Measurements from ENCODE around the gene F8.
"Not testable (repeated sequence)": the region's sequence is repeated elsewhere in the genome, so short reads cannot be mapped to it uniquely, and the experiment has no call there.

F8 gene

DNA sequence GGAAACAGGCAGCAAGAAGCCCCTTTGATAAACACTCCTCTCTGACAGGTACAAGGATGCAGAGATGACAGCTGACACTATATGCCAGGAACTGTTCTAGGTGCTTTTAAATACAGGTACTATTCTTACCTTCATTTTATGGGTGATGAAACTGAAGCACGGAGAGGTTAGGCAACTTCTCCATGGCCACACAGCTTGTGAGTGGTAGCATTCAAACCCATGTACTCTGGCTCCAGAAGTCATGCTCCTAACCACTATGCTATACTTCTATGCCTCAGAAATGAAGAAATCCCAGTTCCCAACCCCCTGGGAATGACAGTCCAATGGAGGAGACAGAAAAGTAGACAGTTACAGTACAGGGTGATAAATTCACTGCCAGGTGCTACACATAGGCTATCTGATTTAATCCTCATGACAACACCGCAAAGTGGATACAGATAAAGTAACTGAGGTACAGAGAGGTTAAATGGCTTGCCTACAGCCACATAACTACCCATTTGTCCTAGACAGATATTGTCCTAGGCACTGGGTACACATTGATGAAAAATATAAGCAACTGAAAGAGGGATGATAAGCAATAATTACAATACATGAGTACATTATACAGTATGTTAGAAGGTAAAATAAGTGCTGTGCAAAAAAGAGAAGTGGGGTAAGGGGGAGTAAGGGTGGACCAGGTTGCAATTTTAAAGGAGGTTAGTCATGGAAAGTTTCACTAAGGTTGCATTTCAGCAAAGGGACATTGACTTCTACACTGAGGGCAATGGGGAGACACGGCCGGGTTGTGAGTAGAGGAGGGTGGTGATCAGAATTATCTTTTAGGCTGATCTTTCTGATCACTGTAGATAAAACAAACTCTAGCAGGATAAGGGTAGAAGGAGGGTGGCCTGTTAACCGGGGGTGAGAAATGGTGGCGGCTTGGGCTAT lies 1.6 kb upstream of the F8 start:
- no peak for DNase-seq
- Mint-ChIP-seq H3K27me3 (peaks cover 15% of the 10 kb centered on the region), H3K27ac (peak overlapping the region; percentile 9), H3K36me3 (no peaks in the 10 kb centered on the region), H3K9me3 (no peaks in the 10 kb centered on the region), H3K4me1 (peaks cover 17% of the 10 kb centered on the region), H3K4me3 (no peak overlapping the region)
- CTCF ChIA-PET = no interaction called here

DNA sequence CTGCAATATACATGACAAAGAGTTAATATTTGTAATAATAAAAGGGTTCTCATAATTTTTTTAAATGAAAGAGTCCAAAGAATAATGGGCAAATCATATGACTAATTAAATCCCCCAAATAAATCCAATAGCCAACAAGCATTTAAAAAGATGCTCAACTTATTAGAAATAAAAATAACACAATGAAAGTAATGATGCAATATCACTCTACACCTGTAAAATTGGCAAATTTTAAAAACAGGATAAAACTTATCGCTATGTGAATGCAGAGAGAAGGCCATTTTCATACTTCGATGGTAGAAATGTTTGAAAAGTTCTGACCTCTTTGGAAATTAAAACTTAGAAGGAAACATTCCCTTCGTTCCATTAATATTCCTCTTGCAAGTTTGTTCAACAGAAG lies 1.9 kb downstream of the F8 start:
- Mint-ChIP-seq H3K9me3 (no peaks in the 10 kb centered on the region), H3K27ac (no peak overlapping the region), H3K4me3 (no peak overlapping the region), H3K36me3 (no peaks in the 10 kb centered on the region), H3K4me1 (no peaks in the 10 kb centered on the region), H3K27me3 (peaks cover 12% of the 10 kb centered on the region)
- no peak for DNase-seq
- CTCF ChIA-PET = no interaction called here

DNA sequence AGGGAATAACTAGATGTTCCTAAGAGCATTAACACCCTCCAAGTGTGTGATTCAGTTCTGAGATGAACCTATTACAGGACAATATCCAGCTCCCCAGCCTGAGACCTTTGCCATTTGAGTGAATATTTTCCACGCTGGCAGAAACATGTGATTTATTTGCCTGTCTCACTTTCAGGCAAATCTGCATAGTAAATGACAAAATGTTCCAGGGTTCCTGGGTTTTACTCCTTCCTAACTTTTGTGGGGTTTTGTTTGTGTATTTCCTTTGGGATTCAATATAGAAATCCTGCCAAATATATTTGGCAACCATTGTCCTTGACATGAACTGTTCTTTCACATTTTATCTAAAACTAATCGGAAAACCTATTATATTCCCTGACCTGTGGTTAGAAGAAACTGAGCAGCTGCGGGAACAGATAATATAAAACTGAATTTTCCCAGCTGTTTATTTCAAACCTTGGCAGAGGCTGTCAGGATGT lies 12.5 kb downstream of the F8 start:
- no peak for DNase-seq
- peaks cover 1% of the 10 kb centered on the region for H3K36me3 Mint-ChIP-seq
- H3K4me3 Mint-ChIP-seq = no peak overlapping the region
- no peaks in the 10 kb centered on the region for H3K4me1 Mint-ChIP-seq
- no peaks in the 10 kb centered on the region for H3K27me3 Mint-ChIP-seq
- CTCF ChIA-PET = no interaction called here
- H3K9me3 Mint-ChIP-seq = no peaks in the 10 kb centered on the region
- no peak overlapping the region for H3K27ac Mint-ChIP-seq

DNA sequence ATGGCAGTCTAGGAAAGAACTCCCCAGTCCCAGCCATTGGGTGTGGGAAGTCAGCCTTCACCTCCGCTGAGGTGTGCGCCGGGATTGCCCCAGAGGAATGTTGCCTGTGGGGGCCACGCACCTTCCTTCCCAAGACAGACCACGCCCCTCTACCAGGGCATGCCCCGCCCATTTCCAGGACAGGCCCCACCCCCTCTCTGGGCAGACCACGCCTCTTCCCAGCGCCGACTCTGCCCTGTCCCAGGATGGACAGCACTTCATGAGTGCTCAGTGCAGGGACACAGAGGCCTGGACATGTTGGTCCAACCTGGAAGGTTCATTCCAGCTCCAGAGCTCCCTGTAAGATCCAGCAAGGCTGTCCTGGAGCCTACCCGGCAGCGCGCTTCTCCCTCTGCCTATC lies 13.9 kb downstream of the F8 start:
- H3K27ac Mint-ChIP-seq, DNase-seq, H3K27me3 Mint-ChIP-seq, H3K4me3 Mint-ChIP-seq, H3K4me1 Mint-ChIP-seq, H3K36me3 Mint-ChIP-seq, CTCF ChIA-PET, H3K9me3 Mint-ChIP-seq: not testable (repeated sequence)

GRCh38 chrX:155006913-155007671 lies 15.4 kb downstream of the F8 start:
- CTCF ChIA-PET, H3K9me3 Mint-ChIP-seq, H3K27ac Mint-ChIP-seq, DNase-seq, H3K27me3 Mint-ChIP-seq, H3K36me3 Mint-ChIP-seq, H3K4me1 Mint-ChIP-seq, H3K4me3 Mint-ChIP-seq: not testable (repeated sequence)

GRCh38 chrX:155006379-155006778 lies 16.1 kb downstream of the F8 start:
- H3K36me3 Mint-ChIP-seq, H3K4me1 Mint-ChIP-seq, H3K27me3 Mint-ChIP-seq, H3K4me3 Mint-ChIP-seq, DNase-seq, H3K9me3 Mint-ChIP-seq, H3K27ac Mint-ChIP-seq, CTCF ChIA-PET: not testable (repeated sequence)

DNA sequence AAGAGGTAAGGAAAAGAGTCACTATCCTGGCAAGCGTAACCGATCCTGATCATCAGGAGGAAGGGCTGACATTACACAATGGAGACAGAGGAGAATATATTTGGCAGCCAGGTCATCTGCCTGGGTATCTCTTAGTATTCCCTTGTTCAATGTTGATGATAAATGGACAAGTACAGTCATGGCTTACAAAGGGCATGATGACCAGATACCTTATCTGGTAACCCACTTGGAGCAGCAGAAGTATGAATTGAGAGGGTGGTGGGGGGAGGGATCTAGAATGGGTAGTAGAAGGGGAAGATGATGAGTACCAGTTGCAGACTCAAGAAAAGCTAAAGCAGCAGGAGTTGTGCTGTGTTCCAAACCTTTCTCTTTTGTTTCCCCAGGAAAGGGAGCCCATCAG lies 17.3 kb downstream of the F8 start:
- Mint-ChIP-seq H3K27ac (no peak overlapping the region), H3K27me3 (no peaks in the 10 kb centered on the region), H3K9me3 (no peaks in the 10 kb centered on the region), H3K36me3 (no peaks in the 10 kb centered on the region), H3K4me3 (no peak overlapping the region), H3K4me1 (peaks cover 2% of the 10 kb centered on the region)
- DNase-seq = no peak
- CTCF ChIA-PET = no interaction called here

DNA sequence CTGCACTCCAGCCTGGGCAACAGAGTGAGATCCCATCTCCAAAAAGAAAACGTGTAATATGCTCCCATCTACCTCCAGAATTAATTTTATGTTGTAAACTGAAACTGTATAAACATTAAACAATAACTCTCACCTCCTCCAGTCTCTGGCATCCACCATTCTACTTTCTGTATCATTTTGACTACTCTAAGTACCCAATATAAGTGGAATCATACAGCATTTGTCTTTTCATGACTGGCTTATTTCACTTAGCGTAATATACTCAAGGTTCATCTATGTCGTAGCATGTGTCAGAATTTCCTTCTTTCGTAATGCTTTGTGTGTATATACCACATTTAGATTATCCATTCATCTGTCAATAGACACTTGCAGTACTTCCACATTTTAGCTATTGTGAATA lies 20.6 kb downstream of the F8 start:
- no peak for DNase-seq
- no peaks in the 10 kb centered on the region for H3K9me3 Mint-ChIP-seq
- peaks cover 3% of the 10 kb centered on the region for H3K27me3 Mint-ChIP-seq
- H3K4me3 Mint-ChIP-seq = no peak overlapping the region
- H3K27ac Mint-ChIP-seq = no peak overlapping the region
- H3K36me3 Mint-ChIP-seq = no peaks in the 10 kb centered on the region
- CTCF ChIA-PET = no interaction called here
- H3K4me1 Mint-ChIP-seq = peaks cover 2% of the 10 kb centered on the region

DNA sequence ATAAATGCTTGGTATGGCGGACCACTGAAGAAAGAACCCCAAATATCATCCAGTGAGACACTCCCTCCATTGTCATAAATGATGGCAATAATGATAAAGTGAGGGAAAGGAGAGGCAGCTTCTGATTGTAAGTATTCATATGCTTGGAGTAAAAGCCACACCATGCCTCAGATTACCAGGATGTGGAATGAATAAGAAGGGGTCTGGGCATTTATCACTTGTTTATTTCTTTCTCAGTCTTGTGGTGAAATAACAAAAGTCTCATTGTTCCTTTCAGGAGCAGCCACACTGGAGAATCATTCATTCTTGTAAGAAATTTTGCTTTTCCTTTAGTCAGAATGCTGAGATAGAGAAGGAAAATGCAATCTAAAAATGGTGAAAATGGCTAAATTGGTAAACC lies 21.7 kb downstream of the F8 start:
- no peaks in the 10 kb centered on the region for H3K36me3 Mint-ChIP-seq
- H3K4me1 Mint-ChIP-seq = peaks cover 2% of the 10 kb centered on the region
- no peak for DNase-seq
- H3K27me3 Mint-ChIP-seq = peaks cover 3% of the 10 kb centered on the region
- no peak overlapping the region for H3K4me3 Mint-ChIP-seq
- CTCF ChIA-PET = no interaction called here
- no peaks in the 10 kb centered on the region for H3K9me3 Mint-ChIP-seq
- no peak overlapping the region for H3K27ac Mint-ChIP-seq

GRCh38 chrX:154998204-154998880 lies 24.2 kb downstream of the F8 start:
- no peak for DNase-seq
- Mint-ChIP-seq H3K36me3 (no peaks in the 10 kb centered on the region), H3K27me3 (peaks cover 3% of the 10 kb centered on the region), H3K4me1 (peaks cover 2% of the 10 kb centered on the region), H3K4me3 (no peak overlapping the region), H3K27ac (no peak overlapping the region), H3K9me3 (no peaks in the 10 kb centered on the region)
- CTCF ChIA-PET = no interaction called here

GRCh38 chrX:154991476-154991875 lies 31.0 kb downstream of the F8 start:
- no peaks in the 10 kb centered on the region for H3K36me3 Mint-ChIP-seq
- peaks cover 4% of the 10 kb centered on the region for H3K27me3 Mint-ChIP-seq
- no peaks in the 10 kb centered on the region for H3K9me3 Mint-ChIP-seq
- no peaks in the 10 kb centered on the region for H3K4me1 Mint-ChIP-seq
- CTCF ChIA-PET = no interaction called here
- DNase-seq = no peak
- H3K27ac Mint-ChIP-seq = no peak overlapping the region
- H3K4me3 Mint-ChIP-seq = no peak overlapping the region

DNA sequence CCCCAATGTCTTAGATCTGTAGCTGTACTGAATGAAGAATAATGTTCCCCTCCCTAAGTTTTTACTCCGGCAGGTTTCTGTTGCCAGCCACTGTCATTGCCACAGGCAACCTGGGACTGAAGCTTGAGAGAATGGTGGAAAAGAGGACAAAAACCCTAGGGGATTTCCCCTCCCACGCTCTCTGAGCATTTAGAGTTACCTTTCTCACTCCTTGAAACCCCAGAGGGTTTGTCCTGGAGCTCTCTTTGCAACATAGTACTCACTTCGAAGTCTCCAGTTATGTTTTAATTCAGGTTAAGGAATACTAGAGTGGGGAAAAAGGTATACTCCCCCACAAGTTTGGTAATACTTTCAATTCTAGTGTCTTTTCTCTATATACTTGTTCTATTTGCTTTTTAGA lies 31.5 kb downstream of the F8 start:
- no peak for DNase-seq
- no peaks in the 10 kb centered on the region for H3K36me3 Mint-ChIP-seq
- no peaks in the 10 kb centered on the region for H3K9me3 Mint-ChIP-seq
- no peak overlapping the region for H3K4me3 Mint-ChIP-seq
- no peak overlapping the region for H3K27ac Mint-ChIP-seq
- CTCF ChIA-PET = interaction anchor here (0.7 kb wide), 1 partner anchor 66 kb away, joined by 3 read pairs; no protein-coding TSS in a partner anchor
- peaks cover 4% of the 10 kb centered on the region for H3K27me3 Mint-ChIP-seq
- H3K4me1 Mint-ChIP-seq = no peaks in the 10 kb centered on the region

- Mint-ChIP-seq H3K27me3 (peaks cover 4% of the 10 kb centered on the region), H3K4me3 (no peak overlapping the region), H3K36me3 (no peaks in the 10 kb centered on the region), H3K4me1 (no peaks in the 10 kb centered on the region), H3K9me3 (no peaks in the 10 kb centered on the region), H3K27ac (no peak overlapping the region)
- DNase-seq = no peak
- CTCF ChIA-PET = interaction anchor here (0.7 kb wide), 1 partner anchor 66 kb away, joined by 3 read pairs; no protein-coding TSS in a partner anchor
Observed at GRCh38 chrX:154990496-154990895, 32.0 kb downstream of the F8 start.

DNA sequence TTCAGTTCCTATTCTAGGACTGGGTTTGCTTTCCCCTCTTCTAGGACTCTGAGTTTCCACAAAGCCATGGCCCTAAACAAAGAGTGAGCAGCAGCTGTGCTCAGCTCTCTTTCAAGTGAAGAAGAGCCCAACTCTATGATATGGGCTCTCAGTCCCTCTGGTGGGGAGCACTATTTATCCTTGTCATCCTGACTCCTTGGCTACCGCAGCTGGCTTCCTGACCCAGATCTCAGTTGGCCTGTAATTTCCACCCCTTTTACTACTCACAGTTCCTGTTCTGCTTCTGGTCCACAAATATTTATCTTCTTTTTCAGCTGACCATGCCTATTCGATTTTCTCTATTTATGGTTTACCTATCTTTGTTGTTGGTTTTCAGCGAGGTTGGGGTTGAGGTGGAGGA lies 33.8 kb downstream of the F8 start:
- no peaks in the 10 kb centered on the region for H3K4me1 Mint-ChIP-seq
- DNase-seq = no peak
- H3K27ac Mint-ChIP-seq = no peak overlapping the region
- H3K36me3 Mint-ChIP-seq = no peaks in the 10 kb centered on the region
- H3K9me3 Mint-ChIP-seq = no peaks in the 10 kb centered on the region
- peaks cover 4% of the 10 kb centered on the region for H3K27me3 Mint-ChIP-seq
- CTCF ChIA-PET = interaction anchor here (1.0 to 1.5 kb wide), 3 partner anchors 68 to 71 kb away, joined by 4 to 11 read pairs (median 6); no protein-coding TSS in a partner anchor
- H3K4me3 Mint-ChIP-seq = no peak overlapping the region
